ENCODE results near the gene ELMO1.

ELMO1 gene

DNA sequence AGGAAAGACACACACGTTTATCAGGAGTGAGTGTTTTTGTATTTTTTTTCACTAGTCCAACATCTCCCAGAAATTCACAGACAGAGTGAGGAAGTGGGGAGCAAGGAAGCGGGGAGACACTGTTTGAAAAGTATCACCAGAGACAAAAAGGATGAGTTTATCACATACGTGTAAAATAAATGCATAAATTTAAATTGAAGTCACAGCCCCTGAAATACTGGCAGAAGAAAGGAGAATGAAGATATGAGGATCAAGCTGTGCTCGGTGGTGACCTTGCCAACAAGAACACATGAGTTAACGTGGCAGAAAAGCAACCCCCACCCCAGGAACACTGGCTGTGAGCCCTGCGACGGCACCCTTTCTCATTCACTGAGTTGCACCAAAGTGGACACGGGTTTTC is 407.2 kb downstream of the ELMO1 start:
- DNase-seq (ENCODE audit: low read depth): no peak
- H3K4me3 ChIP-seq (ENCODE audit: low read length): no peak overlapping the region
- TF ChIP-seq CTCF (conservative IDR thresholded peaks at IDR 0.05; ENCODE audit: low read length): no peak

- peak; percentile 40 for DNase-seq (ENCODE audit: low read depth)
- TF ChIP-seq CTCF (conservative IDR thresholded peaks at IDR 0.05; ENCODE audit: low read length): no peak
Measured at GRCh38 chr7:37040330-37040729, 408.3 kb downstream of the ELMO1 start.

GRCh38 chr7:37039131-37039749 is 409.4 kb downstream of the ELMO1 start:
- no peak for TF ChIP-seq CTCF (conservative IDR thresholded peaks at IDR 0.05; ENCODE audit: low read length)
- DNase-seq (ENCODE audit: low read depth): no peak
- no peak overlapping the region for H3K4me3 ChIP-seq (ENCODE audit: low read length)

More at GRCh38 chr7:37040330-37040729, 408.3 kb downstream of the ELMO1 start:
- no peak overlapping the region for H3K4me3 ChIP-seq (ENCODE audit: low read length)

- no peak for DNase-seq (ENCODE audit: low read depth)
- no peak for TF ChIP-seq CTCF (conservative IDR thresholded peaks at IDR 0.05; ENCODE audit: low read length)
- no peak overlapping the region for H3K4me3 ChIP-seq (ENCODE audit: low read length)
Measured at GRCh38 chr7:37038706-37039105, 410.0 kb downstream of the ELMO1 start.

- no peak for TF ChIP-seq CTCF (conservative IDR thresholded peaks at IDR 0.05; ENCODE audit: low read length)
- no peak for DNase-seq (ENCODE audit: low read depth)
- no peak overlapping the region for H3K4me3 ChIP-seq (ENCODE audit: low read length)
Measured at GRCh38 chr7:37037286-37037685, 411.4 kb downstream of the ELMO1 start.

- DNase-seq (ENCODE audit: low read depth): no peak
- no peak overlapping the region for H3K4me3 ChIP-seq (ENCODE audit: low read length)
- TF ChIP-seq CTCF (conservative IDR thresholded peaks at IDR 0.05; ENCODE audit: low read length): no peak
Measured at GRCh38 chr7:37035631-37036030, 413.0 kb downstream of the ELMO1 start.

DNA sequence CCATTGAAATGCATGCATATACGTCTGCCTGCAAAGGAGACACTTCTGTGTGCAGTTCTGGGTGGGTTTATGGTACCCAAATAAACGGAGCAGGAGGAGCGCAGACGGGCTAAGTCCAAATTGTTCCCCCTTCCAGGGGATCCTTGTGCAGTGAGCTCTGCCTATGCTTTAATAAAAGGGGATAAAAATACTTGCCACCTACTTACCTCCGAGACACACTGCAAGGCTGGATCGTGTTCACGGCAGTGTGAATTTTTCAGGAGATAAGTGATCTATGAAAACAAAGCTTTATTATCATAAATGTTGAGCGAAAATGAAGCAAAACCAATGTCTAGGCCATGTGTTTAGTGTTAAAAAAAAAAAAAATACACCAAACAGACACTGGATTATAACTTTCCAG is 415.5 kb downstream of the ELMO1 start:
- no peak overlapping the region for H3K4me3 ChIP-seq (ENCODE audit: low read length)
- no peak for TF ChIP-seq CTCF (conservative IDR thresholded peaks at IDR 0.05; ENCODE audit: low read length)
- no peak for DNase-seq (ENCODE audit: low read depth)

Measured in AG10803 (cell line).